ENCODE data around the gene PPP6R2.
A peak's percentile ranks its signal among the peaks of the same experiment; 100 is the strongest.

Gene PPP6R2

DNA sequence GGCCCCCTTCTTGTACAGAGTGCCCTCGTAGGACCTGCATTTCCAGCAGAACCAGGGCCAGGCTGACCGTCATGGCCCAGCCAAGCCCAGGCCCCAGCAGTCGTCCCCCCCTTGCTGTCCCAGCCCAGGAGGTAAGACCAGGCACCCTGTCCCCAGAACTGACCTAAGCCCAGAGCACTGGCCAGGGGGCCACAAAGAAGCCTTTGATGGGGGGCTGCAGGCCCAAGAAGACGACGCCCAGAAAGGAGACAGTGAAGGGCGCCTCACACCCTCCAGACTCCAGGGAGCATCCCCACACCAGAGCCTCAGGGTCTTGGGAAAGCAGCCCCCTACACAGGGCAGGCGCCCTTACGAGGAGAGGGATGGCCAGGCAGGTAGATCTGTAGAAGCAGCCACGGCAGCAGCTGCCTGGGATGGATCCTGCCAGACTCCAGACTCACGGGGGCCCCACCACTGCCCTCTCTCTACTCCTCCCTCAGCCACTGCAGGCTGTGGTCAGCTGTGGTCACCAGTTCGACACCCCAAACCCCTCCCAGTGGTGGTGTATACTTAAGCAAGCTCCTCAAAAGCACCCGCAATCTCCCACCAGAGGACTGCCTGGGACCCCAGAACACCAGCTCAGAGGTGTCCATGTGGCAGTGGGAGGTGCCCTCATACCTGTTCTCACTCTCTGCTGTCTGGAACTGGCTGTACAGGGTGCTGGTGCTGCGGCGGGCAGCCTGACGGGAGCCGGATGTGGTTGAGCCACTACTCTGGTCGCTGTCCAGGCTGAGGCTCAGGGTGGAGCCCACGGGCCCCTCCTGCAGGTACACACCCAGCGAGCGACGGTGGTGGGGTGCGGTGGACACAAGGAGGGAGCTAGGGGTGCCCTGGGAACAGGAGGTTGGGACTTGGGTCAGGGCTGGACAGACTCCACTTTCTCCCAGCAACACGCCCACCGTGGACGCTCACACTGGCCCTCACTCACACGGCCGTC, 104.7 kb downstream of the PPP6R2 start:
- no peak for DNase-seq (ENCODE audit: low read depth in 2 of 2)

DNA sequence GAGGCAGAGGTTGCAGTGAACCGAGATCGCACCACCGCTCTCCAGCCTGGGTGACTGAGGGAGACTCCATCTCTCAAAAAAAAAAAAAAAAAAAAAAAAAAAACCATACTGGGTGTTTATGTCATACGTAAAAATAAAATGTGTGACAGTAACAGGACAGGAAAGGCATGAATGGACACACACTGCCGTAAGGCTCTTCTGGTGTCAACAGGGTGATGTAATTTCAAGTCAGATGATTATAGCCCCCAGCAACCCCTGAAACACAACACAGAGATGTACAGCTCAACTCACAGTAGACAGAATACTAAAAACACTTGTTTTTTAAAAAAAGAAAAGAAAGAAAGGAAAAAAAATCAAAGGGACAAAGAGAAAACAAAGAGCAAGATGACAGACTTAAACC, 109.5 kb downstream of the PPP6R2 start:
- DNase-seq (ENCODE audit: low read depth in 2 of 2) = no peak

DNA sequence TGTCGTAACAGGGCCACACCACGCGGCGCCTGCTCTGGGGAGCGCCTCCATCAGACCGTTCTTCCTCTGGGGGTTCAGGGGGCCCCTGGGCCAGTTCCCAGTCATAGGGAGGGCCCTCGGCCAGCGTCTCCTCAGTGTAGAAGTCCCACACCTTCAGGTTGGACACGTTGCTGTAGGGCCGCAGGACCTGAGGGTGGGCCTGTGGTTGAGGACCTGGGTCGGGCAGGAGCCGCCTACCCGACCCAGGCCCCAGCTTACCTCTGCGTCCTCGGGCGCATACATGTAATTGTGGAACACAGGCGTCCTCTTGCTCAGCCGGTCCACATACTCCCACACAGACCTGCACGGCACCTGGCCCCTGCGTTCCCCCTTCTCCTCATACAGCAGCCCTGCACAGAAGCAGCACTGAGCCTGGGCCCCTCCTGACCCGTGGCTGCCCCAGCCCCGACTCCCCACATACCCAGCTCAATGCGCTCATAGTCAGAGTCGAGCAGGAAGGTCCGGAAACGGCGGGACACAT, 111.5 kb downstream of the PPP6R2 start:
- DNase-seq (ENCODE audit: low read depth in 2 of 2) = no peak

DNA sequence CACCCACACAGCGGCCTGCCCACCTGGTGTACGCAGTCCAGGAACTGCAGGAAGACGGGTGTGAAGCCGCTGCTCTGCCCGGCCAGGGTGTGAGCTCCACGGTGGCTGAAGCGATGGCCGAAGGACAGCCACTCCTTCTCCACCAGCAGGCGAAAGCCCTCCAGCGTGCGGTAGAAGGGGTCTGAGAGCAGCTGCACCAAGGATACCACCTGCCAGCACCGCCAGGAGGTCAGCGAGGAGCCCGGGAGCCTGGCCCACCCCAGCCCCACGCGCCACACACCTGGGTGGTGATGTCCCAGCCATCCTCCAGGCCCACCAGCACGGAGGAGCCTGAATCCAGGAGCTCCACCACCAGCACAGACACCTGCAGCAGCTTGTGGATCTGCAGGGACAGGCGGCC, 112.1 kb downstream of the PPP6R2 start:
- DNase-seq (ENCODE audit: low read depth in 2 of 2) = no peak

DNA sequence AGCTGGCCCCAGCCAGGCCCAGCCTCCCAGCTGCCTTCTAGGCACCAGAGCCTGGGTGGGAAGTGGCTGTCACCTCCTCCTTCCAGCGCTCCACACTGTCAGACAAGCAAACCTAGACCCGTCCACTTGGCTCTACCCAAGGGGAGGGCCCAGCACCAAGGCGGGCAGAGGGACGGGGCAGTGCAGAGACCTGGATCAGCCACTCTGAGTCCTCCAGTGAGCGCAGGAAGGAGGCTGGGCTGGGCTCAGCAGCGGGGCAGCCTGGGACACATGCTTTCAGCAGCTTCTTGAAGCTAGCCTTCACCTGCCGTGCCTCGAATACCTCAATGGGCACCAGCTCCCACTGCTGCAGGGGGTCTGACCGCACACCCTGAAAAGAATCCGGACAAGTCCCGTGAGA, 112.9 kb downstream of the PPP6R2 start:
- no peak for DNase-seq (ENCODE audit: low read depth in 2 of 2)

DNA sequence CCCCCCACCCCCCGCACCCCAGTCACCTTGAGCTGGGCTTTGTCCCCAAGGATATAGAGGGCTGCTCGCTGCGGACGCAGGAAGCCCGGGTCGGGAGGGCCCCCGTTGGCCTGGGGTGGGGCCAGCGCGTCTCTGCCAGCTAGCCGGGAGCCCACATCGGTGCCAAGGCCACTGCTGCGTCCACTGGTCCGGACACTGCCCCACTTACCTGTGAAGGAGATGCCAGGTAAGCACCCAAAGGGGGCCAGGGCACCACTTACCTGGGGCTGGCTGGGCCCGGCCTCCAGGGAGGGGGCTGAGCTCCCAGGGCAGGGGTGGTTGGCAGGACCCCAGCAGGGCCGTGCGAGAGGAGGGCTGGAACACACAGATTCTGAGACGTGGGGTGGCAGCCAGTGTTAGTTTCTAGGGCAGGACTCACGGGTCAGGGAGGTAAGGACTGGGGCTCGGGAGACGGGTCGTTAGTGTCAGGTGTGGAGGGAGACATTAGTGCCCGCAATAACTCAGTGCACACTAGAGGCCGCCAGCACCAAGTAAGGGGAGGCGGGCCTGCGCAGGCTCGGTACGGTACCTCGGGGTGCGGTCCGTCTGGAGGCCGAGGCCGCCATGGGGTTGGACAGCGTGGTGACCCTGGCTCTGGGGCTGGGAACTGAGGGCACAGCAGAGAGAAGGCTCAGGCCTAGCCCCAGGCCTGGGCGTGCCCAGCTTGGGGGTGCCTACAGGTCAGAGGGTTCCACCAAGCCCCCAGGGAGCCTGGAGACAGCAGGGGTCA, 113.5 kb downstream of the PPP6R2 start:
- no peak for DNase-seq (ENCODE audit: low read depth in 2 of 2)

DNA sequence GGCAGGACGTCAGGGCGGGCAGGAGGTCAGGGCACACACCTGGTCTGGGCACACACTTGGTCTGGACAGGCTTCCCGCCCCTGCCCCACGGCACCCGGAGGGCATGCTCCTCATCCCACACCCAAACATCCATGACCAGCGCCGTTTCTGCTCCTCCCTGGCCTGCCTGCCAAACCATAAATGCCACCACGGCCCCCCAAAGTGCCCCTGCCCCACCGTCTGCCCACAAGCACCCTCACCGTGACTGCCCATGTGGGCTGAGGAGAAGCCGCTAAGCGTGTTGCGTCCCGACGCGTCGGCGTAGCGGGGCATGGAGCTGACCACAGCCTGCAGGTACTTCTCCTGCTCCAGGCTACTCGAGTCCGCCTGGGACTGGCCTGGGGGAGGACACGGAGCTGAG, 115.9 kb downstream of the PPP6R2 start:
- no peak for DNase-seq (ENCODE audit: low read depth in 2 of 2)

DNA sequence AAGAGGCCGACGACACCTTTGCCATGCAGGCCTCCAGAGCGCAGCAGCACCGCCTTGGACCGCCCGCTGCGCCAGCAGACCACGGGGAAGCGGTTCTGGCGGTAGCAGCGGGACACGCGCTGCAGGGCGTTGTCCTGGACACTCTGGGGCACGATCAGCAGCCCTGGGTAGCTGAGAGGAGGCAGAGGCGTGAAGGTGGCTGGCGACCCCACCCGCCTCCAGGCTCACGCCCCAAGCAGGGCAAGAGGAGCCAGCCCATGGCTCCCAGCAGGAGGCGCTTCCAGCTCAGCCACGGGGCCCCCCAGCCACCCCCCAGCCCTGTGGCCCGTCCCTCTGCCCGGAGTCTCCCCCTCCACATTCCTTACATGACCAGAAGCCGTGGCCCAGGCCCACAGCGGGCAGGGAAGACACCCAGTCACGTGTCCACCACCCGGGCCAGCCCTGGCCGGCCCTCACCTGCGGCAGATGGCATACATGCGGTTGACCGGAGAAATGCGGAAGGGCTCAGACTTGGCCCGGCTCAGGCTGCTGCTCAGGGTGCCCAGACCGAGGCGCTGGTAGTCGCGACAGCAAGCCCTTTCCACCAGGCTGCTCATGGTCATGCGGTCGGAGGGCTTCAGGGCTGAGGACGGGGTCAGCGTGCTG, 116.5 kb downstream of the PPP6R2 start:
- no peak for DNase-seq (ENCODE audit: low read depth in 2 of 2)

DNA sequence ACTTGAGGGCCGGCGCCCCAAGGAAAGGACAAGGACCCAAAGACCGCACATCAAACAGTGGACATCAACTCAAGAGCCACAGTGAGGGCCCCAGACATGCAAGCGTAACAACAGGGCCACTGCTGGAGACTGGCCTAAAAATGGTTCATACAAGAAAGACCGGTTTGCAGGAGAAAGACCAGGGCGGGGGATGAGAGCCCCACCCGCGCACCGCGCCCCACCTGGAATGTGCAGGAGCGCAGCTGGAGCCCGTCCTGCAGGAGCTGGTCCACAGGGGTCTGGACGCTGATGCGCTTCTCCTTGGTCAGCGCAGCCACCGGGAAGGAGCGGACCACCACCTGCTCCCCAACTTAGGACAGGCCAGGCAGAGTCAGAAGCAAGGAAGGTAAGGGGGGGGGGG, 117.8 kb downstream of the PPP6R2 start:
- no peak for DNase-seq (ENCODE audit: low read depth in 2 of 2)

DNA sequence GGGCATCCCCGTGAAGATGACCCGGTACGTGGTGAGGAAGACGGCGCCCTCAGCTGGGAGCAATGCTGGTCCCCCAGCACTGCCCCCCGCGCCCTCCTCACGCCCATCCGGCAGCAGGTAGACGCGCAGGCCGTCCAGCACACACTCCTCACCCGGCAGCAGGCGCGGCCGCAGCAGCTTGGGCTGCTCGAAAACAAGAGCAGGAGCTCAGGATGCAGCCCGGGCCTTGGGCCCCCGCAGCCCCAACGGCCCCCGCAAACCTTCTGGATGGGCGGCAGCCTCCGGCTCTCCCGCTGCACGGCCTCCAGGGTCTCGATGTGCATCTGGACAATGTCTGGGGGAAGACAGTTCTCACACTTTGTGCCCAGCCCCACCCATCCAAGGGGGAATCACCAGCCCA, 118.4 kb downstream of the PPP6R2 start:
- no peak for DNase-seq (ENCODE audit: low read depth in 2 of 2)

DNA sequence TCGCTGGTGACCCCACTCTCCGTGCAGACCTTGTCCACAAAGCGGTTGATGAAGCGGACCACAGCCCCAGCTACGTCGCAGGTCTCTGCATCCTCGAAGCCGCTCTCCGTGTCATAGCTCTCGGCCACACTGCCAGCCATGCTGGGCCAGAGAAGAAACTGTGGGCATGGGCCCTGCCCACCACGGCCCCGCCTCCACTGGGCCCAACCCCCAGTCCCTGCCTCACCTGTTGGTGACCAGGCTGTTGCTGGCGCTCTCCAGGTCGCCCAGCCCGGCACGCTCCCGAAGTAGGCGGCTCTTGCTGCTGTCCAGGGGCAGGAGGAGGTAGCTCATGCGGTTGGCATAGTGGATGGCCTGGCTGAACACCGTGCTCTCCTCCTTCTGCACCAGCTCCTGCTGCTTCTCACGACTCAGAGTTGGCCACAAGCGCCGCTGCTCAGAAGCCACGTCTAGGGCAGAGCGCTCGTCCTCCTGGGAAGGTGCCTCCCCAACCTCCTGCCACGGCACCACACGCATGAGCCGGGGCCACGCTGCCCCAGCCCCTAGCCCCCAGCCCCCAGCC, 118.9 kb downstream of the PPP6R2 start:
- no peak for DNase-seq (ENCODE audit: low read depth in 2 of 2)

DNA sequence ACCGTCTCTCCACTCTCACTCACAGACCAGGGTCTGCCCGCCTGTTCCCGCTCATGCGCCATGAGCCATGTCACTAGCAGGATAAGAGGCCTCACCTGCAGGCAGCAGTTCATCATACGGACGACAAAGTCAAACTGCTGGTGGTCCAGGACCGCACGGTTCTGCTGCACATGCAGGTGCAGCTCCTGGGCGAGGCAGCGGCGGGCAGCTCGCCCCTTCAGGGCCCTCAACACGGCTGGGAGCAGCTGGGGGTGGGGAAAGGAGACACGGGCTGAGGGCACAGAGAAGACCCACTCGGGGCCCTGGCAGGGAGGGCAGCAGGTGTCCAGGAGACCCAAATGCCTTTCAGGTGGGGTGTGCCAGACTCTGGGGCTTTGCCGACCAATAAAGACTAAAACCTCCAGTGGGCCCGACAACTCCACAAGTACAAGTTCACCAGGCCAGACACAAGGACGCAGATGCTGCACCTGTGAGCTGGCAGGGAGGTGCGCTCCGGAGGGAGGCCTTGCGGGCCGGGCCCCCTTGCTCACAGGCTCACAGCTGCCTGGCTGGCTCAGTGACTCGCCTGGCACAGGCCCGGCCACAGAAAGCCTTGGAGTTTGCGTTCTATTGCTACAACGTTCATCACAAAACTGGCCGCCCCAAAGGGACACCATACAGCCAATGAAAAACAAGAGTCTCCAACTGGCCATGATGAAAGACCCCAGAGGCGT, 120.2 kb downstream of the PPP6R2 start:
- DNase-seq (ENCODE audit: low read depth in 2 of 2) = no peak

DNA sequence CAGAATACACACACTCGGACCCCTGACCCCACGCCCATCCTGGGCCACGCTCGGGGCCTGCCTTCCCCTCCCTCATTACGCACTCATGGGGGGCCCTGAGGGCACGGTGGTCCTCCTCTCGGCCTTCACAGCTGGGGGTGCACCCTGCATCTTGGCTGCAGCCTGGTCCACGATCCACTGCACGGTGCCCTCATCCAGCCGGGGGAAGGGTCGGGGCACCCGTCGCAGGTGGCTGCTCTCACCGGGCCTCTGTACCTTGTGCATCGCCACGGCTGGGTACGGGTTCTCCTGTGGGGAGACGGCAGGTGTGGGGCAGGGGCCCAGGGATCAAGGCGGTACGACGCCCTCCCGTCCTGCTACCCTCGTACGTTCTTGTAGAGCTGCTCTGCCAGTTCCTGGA, 121.3 kb downstream of the PPP6R2 start:
- no peak for DNase-seq (ENCODE audit: low read depth in 2 of 2)

DNA sequence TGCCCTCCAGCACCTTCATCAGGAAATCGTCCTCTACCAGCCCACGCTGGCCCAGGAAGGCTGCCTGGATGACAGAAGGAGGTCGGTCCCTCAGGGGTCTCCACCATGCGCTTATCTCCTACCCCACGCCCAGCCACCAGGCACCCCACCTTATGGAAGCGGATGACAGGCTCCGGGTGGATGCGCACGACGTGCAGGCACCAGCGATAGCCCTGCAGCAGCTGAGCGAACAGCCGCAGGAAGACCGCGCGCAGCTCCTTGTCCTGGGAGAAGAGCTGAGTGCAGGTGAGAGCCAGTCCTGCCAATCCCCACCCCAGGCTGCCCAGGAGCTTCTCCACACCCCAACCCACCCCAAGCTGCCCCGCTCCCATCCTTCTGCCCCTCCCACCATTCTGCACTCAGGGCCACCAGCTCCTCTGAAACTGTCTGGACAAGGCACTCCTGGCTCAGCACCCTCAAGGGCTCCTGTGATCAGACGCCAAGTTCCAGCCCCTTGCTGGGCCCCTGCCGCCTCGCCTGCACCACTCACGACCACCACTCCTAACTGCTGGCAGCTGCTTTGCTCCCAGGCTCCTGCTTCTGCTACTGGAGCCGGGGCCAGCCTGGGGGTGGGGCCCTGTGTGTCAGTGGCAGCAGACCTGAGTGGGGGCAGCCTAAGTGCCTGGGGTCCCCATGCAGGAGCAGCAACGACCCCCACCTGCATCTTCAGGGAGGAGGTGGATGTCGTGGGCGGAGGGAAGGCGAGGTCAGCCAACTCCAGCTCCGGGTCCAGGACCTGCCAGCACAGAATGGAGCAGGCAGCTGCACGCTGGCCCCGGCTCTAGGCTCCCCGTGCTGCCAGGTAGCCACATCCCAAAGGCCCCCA, 122.2 kb downstream of the PPP6R2 start:
- DNase-seq (ENCODE audit: low read depth in 2 of 2) = no peak

DNA sequence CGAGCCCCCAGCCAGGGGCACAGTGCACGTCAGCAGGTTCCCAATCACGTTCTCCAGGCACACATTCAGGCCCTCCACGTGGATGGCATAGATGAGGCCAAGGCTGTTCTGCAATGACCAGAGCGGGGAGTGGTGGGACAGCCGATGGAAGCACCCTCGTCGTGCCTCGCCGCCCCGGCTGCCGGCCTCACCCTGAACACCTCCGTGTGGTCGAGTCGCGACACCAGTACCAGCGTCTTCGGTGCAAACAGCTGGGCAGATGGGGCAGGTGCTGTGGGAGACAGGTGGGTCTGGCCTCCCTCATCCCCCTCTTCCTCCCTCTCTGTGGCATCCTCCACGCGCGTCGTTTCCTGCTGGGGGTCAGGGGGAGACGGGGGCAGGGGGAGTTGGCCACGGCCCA, 124.2 kb downstream of the PPP6R2 start:
- DNase-seq (ENCODE audit: low read depth in 2 of 2) = no peak

DNA sequence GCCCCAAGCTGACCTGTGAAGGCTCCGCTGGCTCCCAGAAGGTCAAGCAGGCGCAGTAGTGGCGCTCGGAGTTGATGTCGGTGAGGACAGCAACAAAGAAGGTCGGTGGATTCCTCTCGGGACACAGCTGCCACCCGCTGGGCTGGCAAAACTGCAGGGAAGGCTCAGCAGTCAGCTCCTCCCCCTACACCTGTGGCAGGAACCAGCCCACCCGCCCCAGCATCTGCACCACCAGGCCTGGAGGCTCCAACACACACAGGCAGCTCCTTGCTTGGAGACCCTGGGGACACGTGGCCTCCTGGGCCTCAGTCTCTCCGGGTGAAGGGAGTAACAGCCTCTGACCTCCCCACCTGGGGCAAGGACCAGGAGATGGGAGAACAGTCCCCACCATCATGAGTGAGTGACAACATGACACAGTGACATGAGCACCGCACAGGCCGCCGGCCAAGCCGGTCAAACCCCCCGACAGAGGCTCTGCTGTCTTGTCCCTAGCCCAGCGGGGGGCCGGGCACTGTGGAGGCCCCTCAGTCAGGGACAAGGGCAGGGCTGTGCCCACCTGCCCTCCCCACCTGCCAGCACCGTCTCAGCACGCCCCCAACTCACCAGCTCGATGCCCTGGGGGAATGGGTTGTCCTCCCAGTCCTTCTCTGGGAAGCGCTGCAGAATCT, 124.8 kb downstream of the PPP6R2 start:
- no peak for DNase-seq (ENCODE audit: low read depth in 2 of 2)

DNA sequence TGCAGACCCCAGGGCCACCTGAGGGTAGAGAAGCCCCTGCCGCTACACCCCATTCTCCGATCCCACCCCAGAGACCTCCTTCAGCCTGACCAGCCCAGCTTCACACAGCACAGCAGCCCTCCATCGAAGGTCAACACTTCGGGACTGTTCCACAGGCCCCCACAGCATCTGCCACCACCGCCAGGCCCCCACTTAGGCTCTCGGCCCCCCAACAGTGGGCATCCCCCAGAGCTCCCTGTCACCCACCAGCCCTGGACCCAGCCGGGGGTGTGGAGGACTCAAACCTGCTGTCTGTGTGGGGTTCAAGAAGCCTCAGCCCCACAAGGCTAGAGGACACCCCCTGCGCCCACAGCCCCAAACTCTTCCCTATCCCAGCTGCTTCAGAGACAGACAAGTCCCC, 125.5 kb downstream of the PPP6R2 start:
- DNase-seq (ENCODE audit: low read depth in 2 of 2) = no peak

DNA sequence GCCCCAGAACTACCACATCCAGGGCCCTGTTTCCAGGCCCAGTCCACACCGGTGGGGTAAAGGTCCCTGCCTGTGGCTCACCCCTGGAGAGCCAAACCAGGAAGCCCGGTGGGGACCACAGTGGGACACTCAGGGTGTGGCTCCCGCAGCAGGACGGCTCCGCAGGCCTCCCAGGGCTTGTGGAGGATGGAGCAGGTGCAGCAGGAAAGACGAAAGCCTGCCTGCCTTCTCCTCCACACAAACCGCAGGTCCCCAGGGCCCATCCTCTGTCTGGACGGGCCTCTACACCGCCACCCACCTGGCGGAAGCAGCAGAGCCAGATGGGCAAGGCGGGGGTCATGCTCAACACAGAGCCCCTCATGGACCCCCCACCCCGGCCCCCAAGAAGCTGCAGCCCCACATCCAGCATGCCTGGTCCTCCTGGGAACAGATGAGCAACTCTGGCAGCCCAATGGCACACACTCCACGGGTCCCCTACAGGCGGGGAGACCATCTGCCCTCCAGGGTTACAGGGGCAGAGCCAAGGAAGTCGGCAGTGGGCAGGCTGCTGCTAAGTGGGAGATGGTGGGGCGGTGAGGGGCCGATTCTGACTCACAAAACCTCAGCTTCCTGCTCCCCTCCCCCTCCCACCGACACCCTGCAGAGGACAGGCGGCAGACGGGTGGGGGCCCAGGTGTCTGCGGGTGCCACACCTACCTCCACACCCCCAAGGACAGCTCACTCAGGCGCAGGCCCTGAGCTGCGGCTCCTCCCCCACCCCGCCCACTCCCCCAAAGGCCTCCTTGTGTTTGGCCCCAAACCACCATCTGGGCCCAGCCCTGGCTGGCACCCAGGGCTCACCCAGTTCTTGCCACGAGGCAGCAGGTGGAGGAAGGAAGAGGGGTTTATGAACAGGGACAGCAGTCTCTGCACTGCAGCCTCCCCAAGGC, 126.5 kb downstream of the PPP6R2 start:
- peak; percentile 94 to 97 for DNase-seq (ENCODE audit: low read depth in 2 of 2)

DNA sequence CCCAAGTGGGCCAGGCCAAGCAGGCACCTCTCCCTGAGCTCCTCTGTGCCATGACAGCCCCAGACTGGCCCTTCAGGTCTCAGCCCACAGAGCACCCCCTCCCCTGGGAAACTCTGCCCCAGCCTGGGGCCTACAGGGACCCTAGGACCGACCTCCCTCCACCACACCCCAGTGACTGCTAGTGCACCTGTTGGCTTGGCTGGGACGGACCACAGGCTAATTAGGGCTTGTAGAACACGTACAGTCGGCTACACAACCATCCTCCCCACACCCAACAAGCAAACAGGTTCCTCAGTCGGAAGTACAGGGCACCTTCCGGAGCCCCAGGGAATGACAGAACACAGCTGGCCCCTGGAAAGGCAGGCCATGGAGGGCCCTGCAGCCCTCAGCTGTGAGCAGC, 127.4 kb downstream of the PPP6R2 start:
- no peak for DNase-seq (ENCODE audit: low read depth in 2 of 2)
